ENCODE measurements around the gene SEMA6D. TPM values are rescaled to one million over a fixed set of nuclear protein-coding genes. Genes with fewer than 3 reads are reported as not detected.

SEMA6D gene
- polyA plus RNA-seq, 1 donor from 2014 or later = 108 TPM

GRCh38 chr15:47675735-47676134, 41.6 kb upstream of the SEMA6D start:
- Histone ChIP-seq H3K9me3 (ENCODE audit: low read length) (no peaks in the 10 kb centered on the region), H3K4me2 (ENCODE audit: low read length) (no peak overlapping the region)

GRCh38 chr15:47678040-47678439, 39.3 kb upstream of the SEMA6D start:
- Histone ChIP-seq H3K9me3 (ENCODE audit: low read length) (no peaks in the 10 kb centered on the region), H2AFZ (ENCODE audit: low read depth, low read length) (no peak overlapping the region), H3F3A (ENCODE audit: insufficient read depth, low read length, poor library complexity, severe bottlenecking) (peaks cover 5% of the 10 kb centered on the region), H3K4me3 (ENCODE audit: low read length) (no peak overlapping the region), H3K9ac (ENCODE audit: low read length) (no peak overlapping the region), H3K27me3 (ENCODE audit: insufficient read depth, low read depth, low read length) (no peaks in the 10 kb centered on the region), H3K36me3 (ENCODE audit: insufficient read depth, low read length) (no peaks in the 10 kb centered on the region), H3K27ac (ENCODE audit: low read length) (no peak overlapping the region), H3K79me2 (replicated peaks; ENCODE audit: insufficient read depth, low read length) (no peaks in the 10 kb centered on the region), H3K9me2 (ENCODE audit: insufficient read depth, low read length) (no peaks in the 10 kb centered on the region), H3K4me2 (ENCODE audit: low read length) (no peak overlapping the region), H4K20me1 (ENCODE audit: insufficient read depth) (peaks cover 3% of the 10 kb centered on the region)
- TF ChIP-seq EZH2 (IDR thresholded peaks at IDR 0.05; ENCODE audit: borderline replicate concordance, insufficient read depth, low read length, poor library complexity, severe bottlenecking) (no peak), SMC3 (conservative IDR thresholded peaks at IDR 0.05; ENCODE audit: poor library complexity) (no peak), MXI1 (conservative IDR thresholded peaks at IDR 0.05; ENCODE audit: poor library complexity, severe bottlenecking) (no peak), CTCF (IDR thresholded peaks at IDR 0.05; ENCODE audit: poor library complexity, severe bottlenecking) (no peak), RAD21 (conservative IDR thresholded peaks at IDR 0.05) (no peak), TAF1 (IDR thresholded peaks at IDR 0.05; ENCODE audit: low read depth) (no peak)

More at GRCh38 chr15:47675735-47676134, 41.6 kb upstream of the SEMA6D start:
- peak overlapping the region; percentile 83 for H3K27ac ChIP-seq (ENCODE audit: low read length)
- TF ChIP-seq TAF1 (IDR thresholded peaks at IDR 0.05; ENCODE audit: low read depth) = no peak
- no peak for TF ChIP-seq EP300 (conservative IDR thresholded peaks at IDR 0.05; ENCODE audit: poor library complexity, severe bottlenecking)
- TF ChIP-seq SMC3 (conservative IDR thresholded peaks at IDR 0.05; ENCODE audit: poor library complexity) = no peak
- TF ChIP-seq EZH2 (IDR thresholded peaks at IDR 0.05; ENCODE audit: borderline replicate concordance, insufficient read depth, low read length, poor library complexity, severe bottlenecking) = no peak
- TF ChIP-seq CTCF (IDR thresholded peaks at IDR 0.05; ENCODE audit: poor library complexity, severe bottlenecking) = no peak
- no peak for TF ChIP-seq POLR2AphosphoS5 (IDR thresholded peaks at IDR 0.05)
- TF ChIP-seq RAD21 (conservative IDR thresholded peaks at IDR 0.05) = no peak
- TF ChIP-seq REST (IDR thresholded peaks at IDR 0.05; ENCODE audit: borderline replicate concordance) = no peak
- no peak for TF ChIP-seq MXI1 (conservative IDR thresholded peaks at IDR 0.05; ENCODE audit: poor library complexity, severe bottlenecking)
- H2AFZ ChIP-seq (ENCODE audit: low read depth, low read length) = no peak overlapping the region
- peaks cover 13% of the 10 kb centered on the region for H3F3A ChIP-seq (ENCODE audit: insufficient read depth, low read length, poor library complexity, severe bottlenecking)
- H3K9ac ChIP-seq (ENCODE audit: low read length) = no peak overlapping the region
- H3K79me2 ChIP-seq (replicated peaks; ENCODE audit: insufficient read depth, low read length) = no peaks in the 10 kb centered on the region
- H4K20me1 ChIP-seq (ENCODE audit: insufficient read depth) = peaks cover 3% of the 10 kb centered on the region
- no peak overlapping the region for H3K4me3 ChIP-seq (ENCODE audit: low read length)
- no peaks in the 10 kb centered on the region for H3K36me3 ChIP-seq (ENCODE audit: insufficient read depth, low read length)
- no peaks in the 10 kb centered on the region for H3K27me3 ChIP-seq (ENCODE audit: insufficient read depth, low read depth, low read length)
- H3K9me2 ChIP-seq (ENCODE audit: insufficient read depth, low read length) = no peaks in the 10 kb centered on the region
